NK-92 (cell line): Measurements from ENCODE around the gene FRMPD2.
"Not testable (repeated sequence)": the region's sequence is repeated elsewhere in the genome, so short reads cannot be mapped to it uniquely, and the experiment has no call there.

ENCODE experiments used
- DNase-seq: peaks from one replicate; lab custom pipeline; 2025; ENCODE audit not compliant: unreplicated experiment; lab: John Stamatoyannopoulos, UW

The FRMPD2 gene

DNA sequence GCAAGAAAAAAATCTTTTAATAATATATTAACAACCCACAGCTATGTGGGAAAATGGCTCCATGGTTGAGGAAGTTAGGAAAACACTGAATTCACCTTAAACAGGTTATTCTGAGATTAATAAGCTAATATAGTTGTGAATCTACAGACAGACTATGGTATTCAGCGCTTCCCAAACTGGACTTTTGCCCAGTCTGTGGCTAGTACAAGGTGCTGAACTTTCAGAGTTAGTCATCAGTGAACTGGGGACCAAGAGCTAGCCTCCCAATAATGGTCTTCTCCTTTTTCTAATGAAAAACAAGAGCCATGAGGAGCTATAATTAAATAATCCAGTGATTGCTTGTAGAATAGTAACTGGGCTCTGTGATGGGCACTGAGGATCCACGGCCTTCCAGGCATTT lies 65.3 kb downstream of the FRMPD2 start:
- DNase-seq, result no peak

DNA sequence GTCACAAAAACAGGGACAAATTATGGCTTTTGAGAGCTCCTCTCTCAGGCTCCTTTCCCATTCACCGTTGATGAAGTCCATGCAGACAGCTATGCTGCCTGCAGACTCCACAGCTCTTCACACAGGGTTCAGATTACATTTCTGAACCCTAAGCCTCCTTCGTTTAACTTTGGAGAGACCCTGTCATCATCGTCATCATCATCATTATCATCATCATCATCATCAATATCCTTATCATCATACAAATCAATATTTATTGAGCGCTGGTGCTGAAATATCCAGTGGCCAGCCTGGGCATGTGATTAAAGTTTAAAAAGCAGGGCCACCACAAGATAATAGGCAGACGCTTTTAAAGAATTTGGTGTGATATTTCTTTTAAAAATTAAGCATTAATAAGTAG lies 66.6 kb downstream of the FRMPD2 start:
- no peak for DNase-seq

DNA sequence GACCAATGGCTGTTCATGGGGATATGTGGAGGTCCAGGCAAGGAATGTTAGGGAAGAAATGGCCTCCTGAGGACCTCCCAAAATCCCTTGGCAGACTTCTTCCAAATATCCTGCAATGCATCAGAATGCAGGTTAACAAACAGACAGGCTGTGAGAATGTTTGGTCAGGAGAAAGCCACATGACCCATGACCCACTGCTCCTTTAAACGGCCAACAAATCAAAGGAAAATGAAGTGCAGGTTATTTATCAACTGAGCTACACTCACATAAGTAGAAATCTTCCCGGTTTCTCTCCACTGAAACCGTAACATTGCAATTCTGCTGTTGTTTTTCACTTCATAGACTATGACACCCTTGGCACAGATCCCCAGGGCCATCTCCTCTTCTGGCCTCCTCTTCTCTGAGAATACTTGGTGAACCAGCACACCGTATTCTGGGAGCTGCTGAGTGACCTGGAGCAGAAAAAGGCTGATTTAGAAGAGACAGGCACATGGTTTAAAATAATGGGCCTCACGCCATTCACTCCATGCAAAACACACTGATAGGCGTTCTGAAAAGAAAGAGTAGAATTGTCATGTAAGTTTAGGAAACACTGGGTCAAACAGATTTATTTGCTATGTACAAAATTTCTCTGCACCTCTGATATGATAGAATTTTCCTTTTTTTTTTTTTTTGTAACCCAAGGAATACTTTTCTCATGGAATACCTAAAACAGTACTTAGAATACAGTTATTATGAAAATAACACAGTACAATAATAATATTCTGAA lies 67.8 kb downstream of the FRMPD2 start:
- DNase-seq, result no peak

DNA sequence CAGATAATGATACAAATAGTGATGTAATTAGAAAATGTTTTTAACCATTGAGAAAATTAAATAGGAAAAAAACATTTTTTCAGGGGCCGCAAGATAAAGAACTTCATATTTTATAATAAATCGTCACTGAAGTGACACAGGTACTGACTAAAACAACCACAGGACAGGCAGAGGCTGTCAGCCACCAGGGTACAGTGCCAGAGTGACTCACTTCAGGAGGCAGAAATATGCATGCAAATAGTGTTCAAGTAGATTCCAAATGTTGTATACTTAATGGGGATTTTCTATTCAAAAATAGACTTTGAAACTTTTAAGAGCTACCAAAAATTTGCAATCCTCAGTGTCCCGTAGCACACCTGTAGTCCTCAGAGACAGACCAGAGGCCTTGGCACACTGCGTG lies 68.6 kb downstream of the FRMPD2 start:
- DNase-seq, result no peak

DNA sequence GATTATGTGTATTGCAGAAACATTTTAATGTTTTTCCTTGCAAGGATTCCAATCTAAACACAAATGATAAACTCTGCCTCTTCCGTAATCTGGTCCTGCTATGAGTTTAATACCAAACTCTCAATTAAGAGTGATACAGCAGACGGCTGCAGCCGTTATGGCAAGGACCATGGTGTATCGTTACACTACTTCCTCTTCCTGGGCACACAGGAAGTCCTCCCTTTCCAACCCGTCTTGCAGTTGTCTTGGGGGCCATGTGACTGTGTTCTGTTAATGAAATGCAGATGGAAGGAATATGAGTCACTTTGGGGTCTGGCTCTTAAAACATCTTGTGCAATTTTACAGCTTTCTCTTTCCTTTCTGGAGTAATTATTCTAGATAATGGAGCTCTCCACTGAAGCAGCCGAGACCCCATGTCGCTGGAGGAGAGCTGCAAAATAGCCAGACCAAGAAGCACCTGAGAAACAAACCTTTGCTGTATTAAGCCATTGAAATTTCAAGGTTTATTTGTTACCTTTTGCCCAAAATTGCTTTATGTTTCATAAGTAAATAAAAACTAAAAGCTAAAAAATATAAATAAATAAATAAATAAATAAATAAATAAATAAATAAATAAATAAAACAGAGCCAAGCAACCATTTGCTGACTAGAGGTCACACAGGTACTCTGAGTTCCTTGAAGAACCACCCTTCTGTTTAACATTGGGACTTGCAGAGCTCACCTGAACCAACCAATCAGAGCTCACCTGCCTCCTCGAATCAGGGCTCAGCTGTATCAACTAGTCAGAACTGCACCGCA lies 74.7 kb downstream of the FRMPD2 start:
- no peak for DNase-seq

DNA sequence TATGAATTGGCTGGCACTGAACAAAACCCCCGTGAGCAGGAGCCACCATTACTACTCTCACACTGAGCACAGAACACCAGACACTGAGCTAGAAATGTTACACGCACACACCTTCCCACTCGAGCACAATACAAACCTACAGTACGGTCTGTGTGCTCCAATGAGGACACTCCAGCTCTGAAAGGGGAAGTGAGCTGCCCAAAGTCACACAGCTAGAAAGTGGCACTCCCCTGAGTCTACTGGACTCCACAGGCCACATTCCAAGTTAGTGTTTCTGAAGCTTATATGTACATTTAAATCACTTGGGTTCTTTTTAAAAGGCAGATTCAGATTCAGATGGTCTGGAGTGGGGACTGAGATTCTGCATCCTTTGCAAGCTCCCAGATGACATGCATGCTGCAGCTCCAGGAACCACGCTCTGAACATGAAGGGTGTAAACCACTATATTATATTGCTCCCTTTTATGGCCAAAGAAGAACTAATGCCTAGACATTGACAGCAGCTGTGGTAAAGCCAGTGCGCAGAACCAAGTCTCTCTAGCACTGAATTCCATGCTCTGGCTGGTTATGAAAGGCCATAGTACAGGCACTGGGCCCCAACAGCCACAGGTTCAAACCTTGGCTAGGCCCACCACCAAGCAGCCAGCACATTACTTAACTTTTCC lies 77.1 kb downstream of the FRMPD2 start:
- no peak for DNase-seq

DNA sequence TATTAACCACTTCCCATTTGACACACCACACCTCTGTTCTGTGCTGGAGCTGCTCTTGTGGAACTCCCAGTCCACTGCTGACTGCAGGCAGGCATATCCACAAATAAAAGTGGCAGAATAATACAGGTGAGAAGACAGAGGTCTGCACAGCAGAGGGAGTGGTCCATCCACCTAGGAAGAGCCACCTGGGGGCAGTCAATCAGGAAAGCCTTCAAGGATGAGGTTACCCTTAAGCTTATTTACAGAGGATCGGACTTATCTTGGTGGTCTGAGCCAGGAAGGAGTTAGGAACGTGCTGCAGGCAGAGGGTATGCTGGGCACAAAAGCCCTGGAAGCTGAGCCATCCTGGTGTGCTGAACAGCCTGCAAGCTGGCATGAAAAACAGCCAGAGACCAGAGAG lies 78.7 kb downstream of the FRMPD2 start:
- no peak for DNase-seq

DNA sequence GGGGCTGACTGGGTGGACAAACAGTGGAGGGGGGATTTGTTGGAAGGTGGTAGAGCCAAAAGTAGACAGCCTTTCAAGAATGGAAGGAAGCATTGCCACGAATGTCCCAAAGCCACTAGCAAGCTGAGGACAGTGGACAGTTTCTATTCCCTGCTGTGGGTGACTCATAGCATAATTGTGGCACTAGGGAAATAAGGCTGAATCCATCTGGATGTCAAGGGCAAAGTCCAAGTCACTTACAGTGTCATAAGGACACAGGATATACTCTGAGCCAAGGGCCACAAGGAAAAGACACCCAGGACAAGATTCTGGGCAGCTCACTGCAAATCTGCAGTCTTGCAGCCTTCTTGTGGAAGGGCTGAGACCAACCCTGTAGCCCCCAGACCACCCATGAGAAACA lies 79.7 kb downstream of the FRMPD2 start:
- no peak for DNase-seq

DNA sequence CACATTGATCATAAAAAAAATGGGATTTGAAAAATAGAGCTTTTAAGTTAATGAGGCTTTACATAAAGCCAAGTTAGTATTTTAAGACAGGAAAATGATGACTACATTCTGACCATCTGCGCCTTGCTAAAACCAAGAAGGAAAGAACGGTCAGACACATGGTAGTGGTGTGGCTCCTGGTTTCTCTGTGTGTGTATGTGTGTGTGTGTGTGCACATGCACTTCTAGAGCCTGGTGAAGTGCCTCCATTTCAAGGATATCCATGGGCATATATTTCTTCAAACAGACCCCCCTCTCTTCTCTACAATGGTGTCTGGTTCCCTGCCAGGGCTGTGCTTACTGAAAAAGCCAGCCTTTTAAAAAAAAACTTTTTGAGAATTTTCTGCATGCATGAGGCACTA lies 80.9 kb downstream of the FRMPD2 start:
- no peak for DNase-seq

DNA sequence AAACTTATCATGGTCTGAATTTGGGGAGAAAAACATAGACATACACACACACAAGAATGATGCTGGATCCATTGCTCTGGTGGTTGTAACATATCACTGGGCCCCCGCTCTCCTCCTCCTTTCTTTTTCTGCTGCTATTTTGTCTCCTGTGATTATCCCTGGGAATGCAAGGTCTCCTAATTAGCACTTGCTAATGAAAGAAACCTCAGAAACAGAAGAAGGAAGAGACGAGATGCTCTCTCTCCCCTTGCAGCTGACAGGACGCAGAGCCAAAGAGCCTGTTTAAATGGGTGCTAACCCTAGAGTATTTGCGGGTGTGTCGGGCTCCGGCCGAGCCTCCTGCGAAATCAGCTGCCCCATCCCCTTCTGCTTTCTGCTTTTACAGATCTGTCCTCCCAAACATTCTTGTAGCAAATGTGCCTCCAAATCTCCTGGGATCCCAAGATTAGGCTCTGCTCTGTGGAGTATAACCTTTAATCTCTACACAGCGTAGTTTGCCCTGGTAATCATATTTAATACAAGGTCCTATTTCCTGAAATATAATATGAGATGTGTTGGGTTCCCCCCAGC lies 81.5 kb downstream of the FRMPD2 start:
- DNase-seq, result no peak

DNA sequence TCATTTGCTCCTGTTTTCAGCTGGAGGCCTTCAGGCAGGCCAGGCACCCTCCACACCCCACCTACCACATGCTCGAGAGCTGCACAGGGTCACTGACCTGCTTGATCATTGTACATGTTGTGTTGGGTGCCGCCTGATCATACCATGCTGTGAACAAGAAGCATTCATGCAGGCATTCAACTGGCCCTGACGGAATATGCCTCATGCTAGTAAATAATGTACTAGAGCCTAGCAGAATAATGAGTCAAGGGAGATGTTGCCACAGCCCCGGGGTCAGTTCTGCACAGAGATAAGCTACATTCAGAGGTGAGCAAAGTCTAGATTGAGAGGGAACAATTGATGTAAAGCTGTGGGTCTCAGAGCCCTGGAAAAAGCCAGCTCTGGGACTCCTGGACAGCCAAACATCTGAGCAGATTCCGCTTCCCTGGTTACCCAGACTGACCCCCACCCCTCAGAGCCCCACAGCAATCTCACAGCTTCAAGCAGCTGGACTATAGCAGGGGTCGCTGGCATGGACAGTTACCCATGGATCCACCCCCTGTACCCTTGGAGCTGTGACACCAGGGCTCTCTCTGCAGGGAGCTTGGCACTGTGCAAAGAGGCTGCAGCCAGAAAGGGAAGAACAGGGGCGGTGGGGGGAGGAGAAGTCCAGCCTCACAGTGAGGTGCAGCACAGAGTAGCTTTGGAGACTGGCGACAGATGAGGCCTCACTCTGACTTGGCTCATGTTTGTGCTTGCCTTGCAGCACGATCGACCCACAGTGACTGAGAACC lies 86.6 kb downstream of the FRMPD2 start:
- DNase-seq, result no peak

DNA sequence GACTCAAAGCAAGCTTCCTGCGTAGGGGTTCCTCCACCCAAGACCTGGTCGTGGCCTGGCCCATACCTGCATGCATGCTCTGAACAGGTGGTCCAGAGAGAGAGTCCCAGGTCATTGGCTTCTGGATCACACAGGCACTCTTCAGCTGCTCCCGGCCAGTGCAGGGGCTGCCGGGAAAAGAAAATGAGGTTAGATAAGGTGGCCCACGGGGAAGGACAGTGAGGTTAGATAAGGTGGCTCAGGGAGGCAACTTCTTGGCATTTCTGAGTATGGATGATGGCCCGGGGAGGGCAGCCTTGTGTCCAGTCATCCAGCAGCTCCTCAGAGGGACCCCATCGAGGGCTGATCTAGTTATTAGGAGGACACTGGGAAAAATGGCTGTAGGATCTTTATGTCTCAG lies 87.4 kb downstream of the FRMPD2 start:
- DNase-seq, result no peak

DNA sequence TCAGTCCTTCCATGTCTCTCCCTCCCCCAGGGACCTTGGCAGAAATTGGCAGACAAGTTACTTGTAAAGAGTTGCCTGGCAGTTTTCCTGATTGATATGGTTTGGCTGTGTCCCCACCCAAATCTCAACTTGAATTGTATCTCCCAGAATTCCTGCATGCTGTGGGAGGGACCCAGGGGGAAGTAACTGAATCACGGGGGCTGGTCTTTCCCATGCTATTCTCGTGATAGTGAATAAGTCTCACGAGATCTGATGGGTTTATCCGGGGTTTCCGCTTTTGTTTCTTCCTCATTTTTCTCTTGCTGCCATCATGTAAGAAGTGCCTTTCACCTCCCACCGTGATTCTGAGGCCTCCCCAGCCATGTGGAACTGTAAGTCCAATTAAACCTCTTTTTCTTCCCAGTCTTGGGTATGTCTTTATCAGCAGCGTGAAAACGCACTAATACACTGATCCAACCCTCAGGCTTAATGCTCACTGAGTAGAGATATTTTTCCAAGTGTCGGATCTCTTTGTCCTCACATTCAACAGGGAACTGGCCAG lies 88.2 kb downstream of the FRMPD2 start:
- DNase-seq, result not testable (repeated sequence)

DNA sequence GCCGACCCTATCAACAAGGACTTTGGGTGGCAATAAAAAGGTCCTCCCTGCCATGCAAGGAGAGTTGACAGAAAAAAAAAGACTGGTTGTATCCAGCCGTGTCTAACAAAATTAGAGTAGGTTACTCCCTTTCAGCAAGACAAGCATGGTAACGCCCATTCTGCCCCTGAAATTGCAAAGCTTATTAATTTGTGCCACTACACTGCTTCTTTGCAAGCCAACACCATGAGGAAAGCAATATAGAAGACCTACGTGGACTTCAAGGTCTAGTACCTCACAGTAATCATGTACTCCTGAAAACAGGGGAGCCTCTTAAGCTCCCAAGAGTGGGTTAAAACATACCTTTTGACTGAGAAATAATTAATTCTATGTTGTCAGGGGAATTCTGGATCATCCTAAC lies 90.3 kb downstream of the FRMPD2 start:
- no peak for DNase-seq

DNA sequence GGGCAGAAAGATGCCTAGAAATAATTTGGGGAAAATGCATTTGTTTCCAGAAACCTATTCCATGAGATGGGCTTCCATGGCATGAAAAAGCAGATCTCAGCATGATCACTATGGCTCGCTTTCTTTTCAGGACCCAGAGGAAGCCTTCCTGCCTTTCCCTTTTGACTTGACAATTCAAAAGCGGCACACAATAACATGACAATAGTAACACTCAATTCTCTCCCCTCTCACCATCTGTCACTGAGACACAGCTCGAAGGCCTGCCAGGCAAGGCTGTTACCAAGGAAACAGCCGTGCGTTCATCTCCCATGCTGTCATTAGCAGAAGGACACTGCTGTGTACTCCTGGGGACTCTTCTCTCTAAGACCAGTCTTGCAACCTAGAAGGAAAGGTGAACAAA lies 101.8 kb downstream of the FRMPD2 start:
- DNase-seq, result not testable (repeated sequence)

DNA sequence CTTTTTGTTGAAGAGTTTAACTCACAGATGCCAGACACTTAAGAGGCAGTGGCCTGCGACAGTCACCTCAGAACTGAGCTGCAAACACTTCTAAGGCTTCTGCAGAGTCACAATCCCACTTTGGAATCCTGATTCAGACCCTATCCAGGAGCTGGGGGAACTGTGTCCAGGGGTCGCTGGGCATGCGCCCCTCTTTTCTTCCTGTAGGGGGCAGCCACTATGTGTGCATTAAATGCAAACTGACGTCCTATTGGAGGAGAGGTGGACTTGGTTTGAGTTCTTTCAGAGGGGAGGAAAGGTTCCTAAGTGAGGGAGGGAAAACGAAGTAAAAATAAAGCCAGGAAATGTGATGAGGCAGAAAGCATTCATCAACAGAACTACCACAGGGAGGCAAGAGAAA lies 113.8 kb downstream of the FRMPD2 start:
- not testable (repeated sequence) for DNase-seq

DNA sequence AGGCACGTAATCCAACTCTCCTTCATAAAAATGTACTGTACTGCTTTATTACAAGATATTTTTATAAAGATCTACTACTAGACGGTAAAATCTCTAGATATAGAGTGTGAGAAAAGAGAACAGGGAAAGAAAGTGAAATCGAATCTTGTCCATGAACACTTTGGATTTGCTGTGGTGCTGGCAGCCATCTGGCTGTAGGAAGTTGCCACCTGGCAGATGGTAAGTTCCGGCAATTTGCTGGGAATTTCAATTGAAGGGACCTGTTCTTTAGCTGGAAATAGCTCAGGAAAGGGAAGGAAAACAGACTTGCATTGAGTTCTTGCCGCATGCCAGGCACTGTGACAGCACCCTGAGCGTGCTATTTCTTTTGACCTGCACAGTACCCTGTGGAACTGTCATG lies 114.3 kb downstream of the FRMPD2 start:
- DNase-seq, result not testable (repeated sequence)

DNA sequence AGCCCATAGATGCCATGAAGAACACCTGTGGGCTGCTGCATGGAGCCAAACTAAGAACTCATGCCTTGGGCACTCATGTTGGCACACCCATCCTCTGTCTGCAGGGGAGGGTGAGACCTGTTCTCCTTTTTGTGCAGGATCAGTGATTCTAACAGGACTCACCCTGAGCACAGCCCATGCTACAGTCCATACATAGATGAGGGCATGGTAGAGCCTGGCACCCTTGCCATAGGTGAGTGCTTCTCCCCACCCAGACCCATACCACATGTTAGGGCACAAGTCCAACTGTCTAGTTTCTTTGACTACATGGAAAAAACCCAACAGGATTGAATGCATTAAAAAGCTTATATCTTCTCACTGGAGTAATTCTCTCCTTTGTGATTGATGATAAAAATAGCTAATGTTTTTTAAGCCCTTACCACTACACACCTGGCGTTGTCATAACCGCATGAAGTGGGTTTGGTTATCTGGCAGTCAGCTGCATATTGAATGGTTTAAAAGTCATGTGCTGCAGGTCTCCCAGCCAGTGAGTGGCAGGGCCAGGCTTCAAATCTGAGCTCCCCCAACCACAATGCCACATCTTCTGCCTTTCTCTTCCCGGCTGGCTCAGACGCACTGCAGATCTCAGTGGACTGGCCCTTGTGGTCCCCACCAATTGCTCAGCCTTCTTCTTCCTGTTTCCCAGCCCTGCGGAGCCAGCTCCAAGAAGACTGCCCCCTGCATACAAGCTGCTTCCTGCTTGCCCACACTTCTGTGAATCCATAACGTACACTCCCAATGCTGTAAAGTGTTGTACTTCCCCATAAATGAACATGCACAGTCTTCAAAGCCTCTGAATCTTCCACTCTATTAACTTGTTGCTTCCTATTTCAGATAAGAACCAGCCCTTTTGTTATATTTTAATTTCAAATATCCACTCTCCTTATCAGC lies 120.0 kb downstream of the FRMPD2 start:
- not testable (repeated sequence) for DNase-seq

DNA sequence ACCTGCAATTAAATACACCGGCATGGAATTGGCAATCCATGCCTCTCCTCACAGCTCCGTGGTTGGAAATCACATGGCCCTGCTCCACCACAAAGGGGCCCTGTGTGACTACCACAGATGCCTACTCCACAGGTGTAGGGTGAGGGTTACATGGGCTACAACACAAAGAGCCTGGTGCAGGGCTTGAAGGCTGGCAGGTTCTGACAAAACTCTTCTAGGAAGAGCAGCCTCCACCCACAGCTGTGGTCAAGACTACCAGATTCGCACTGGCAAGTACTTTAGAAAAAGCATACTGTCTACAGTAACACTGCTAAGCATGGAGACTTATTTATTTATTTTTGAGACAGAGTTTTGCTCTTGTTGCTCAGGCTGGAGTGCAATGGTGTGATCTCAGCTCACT lies 126.9 kb downstream of the FRMPD2 start:
- DNase-seq, result not testable (repeated sequence)
